NCI-H1694 treated with DMSO at 0.1 percent for 48 hours (cell line): ENCODE data around the gene GASK1A.
"Not testable (repeated sequence)": the region's sequence is repeated elsewhere in the genome, so short reads cannot be mapped to it uniquely, and the experiment has no call there.

ENCODE experiments used
- DNase-seq: peaks from one replicate; lab custom pipeline; 2025; lab: John Stamatoyannopoulos, UW

Gene GASK1A

DNA sequence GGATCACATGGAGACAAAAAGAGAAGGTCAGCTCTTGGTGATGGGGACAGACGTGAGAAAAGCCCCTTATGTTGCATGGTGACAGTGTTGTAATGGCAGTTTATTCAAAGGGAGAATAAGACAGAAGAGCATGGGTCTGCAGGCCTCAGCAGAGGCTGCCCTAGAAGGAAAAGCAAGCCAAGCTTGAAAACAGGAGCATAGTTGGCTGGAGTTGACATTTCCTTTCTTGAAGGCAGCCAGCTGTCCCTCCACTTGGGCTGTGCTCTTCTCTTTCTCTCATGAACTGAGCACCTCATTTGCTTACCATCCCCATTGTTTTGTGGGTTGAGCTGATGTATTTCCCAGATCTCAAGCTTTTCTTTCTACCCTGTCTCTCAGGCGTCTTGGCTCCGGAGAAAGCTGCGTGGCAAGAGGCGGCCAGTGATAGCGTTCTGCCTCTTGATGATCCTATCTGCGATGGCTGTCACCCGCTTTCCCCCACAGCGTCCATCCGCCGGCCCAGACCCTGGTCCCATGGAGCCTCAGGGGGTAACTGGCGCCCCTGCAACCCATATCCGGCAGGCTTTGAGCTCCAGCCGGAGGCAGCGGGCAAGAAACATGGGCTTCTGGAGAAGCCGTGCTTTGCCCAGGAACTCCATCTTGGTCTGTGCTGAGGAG is 52.9 kb downstream of the GASK1A start:
- no peak for DNase-seq

DNA sequence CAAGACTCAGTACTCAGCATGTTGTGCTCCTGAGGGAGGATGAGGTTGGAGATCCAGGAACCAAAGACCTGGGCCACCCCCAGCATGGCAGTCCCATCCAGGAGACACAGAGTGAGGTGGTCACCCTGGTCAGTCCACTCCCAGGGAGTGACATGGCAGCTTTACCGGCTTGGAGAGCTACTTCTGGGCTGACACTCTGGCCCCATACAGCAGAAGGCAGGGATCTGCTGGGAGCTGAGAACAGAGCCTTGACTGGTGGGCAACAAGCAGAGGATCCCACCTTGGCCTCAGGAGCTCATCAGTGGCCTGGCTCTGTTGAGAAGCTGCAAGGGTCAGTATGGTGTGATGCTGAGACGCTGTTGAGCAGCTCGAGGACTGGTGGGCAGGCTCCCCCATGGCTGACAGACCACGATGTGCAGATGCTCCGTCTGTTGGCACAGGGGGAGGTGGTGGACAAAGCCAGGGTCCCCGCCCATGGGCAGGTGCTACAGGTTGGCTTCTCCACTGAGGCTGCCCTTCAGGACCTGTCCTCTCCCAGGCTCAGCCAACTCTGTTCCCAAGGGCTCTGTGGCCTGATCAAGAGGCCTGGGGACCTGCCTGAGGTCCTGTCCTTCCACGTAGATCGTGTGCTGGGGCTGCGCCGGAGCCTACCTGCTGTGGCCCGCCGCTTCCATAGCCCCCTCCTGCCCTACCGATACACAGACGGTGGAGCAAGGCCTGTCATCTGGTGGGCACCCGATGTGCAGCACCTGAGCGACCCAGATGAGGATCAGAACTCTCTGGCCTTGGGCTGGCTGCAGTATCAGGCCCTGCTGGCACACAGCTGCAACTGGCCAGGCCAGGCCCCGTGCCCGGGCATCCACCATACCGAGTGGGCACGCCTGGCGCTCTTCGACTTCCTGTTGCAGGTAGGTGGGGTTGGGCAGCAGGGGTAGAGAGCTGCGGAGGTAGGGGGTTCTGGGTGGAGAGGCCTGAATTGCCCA is 53.8 kb downstream of the GASK1A start:
- no peak for DNase-seq

DNA sequence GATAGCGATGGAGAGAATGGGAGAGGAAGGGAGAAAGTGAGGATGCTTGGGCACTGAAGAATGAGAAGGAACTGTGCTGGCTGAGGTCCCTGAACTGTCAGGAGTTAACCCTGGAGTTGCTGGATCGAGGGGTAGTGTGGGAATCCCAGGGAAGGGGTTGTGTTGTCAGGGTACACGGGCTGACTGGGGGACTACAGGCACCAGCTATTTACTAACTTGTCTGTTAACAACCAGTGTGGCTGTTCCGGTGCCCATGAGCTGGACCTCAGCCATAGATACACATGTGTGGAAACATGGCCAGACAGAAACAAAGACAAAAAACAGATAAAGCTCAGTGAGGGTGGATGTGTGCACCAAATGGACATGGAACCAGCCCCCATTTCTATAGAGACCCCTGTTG is 55.1 kb downstream of the GASK1A start:
- no peak for DNase-seq

DNA sequence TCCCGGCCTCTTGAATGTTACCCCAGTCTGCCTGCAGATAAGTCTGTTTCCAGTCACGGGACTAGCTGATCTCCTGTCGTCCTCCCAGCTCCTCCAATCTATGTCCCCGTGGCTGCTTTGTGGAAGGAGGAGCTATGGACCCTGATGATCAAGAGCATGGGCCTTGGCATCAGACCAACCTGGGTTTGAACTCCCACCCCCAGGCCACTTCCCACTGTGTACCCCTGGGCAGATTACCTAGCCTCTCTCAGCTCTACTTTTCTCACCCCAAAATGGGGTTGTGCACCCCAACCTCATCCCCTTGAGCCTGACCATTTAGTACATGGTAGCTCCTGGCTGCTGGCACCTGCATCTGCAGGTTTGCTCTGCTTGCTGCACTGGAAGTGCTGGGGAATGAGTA is 55.8 kb downstream of the GASK1A start:
- no peak for DNase-seq

DNA sequence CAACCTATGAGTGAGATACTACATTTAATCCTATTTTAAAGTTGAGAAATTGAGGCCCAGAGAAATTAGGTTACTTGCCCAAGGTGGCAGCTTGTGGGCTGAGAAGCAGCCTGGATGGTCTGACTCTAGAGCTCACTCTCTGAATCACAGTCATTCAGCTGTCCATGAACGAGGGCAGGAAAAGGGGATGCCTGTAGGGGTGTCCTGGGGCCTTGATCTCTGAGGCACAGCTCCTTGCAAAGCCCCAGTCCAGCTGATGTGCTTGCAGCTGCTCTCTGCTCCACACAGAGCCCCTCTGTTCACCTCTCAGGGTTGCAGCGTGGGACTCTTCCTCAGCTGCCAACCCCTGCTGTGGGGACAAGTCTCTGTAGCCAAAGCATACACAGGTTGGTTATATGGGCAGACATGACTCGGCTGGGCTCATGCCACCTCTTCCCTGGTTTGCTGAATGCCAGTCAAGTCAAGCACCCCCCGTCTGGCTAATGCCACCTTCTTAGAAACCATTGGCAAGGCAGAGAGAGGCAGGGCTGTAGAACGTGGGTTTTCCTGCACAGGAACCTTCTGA is 56.8 kb downstream of the GASK1A start:
- DNase-seq: no peak

DNA sequence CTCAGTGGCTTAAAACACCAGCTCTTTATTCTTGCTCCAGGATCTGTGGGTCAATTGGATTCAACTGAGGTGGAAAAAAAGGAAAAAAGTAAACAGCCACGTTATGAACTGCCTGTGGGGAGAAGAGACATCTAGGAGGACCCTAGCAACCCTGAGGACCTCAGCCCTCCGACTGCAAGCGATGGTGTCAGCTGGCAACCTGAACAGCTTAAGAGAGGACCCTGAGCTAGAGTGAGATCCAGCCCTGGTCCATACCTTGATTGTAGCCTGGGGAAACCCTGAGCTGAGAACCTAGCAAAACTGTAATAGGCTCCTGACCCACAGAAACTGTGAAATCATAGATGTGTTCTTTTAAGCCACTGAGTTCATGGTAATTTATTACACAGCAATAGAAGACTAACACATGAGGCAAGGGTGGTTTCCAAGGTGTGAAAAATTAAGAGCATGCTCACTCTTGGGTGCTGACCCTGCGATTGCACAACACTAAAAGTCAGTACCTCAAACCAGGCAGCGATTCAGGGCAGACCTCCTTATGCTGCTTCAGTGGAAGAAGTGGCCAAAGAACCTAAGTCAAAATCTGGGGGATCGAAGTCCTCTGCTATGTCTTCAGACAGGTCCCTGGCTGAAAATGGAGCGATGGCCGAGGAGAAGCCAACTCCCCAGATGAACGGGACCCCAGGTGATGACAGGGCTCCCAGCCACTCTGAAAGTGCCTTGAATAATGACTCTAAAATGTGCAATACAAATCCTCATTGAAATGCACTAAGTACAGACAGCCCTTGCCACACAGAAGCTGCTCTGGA is 57.7 kb downstream of the GASK1A start:
- DNase-seq: no peak

DNA sequence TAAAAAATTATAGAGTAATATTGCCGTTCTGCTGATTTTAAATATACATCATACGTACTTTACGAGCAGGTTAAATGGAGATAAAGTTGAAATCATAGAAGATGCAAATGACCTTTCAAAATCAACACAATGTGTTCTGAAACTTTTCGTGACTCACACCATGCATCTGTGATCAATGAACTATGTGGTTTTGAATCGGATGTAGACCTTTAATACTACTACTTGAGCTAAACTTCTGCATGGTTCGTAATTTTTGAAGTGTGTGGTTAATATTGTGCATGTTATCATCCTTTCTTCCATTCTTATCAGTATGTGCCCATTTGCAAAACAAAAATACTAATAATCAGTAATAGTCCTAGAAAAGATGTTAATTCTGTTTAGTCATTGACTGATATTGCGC is 58.9 kb downstream of the GASK1A start:
- DNase-seq: no peak

DNA sequence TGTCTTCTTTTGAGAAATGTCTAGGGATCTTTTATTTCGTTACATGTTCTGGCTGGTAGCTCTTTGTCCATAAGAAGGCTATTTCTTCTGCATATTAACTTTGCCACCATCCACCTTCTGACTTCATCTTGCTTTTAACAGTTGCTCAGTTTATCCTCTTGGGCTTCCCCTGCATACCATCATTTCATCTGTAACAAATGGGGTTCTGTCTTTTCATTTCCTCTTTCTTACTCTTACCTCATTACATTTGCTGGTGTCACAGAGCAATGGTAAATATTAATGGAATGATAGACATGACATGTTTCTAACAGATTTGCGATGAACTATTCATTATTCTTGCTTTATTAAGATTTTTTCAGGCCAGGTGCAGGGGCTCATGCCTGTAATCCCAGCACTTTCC is 62.4 kb downstream of the GASK1A start:
- DNase-seq: no peak

DNA sequence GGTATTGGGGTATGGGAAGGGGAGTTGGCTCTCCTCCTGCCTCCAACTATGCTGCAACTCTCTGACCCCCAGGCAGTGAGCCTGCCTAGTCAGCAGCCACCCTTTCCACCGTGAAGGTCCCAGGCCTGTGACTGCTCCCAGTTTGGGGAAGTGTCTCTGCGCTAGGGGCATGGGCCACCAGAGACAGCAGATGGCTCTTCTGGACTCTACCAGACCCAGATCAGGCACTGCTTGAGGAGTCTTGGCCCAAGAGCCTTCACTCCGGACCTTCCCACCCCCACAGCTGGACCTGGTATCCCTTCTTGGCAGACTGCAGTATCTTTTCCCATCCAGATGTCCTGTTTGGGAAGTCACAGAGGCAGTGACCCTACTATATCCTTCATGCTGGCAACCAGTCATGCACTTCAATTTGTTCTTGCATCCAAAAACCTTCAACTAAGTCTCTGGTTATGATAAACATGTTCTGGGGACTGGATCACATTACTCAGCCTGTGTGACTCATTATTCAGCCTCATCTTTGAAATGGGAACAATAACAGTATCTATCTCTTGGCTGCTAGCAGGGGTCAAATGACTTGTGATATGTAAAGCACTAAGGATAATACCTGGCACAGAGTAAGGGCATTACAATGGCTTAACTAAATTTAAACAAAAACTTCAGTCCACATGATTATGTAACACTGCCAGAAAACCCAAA is 64.1 kb downstream of the GASK1A start:
- no peak for DNase-seq

DNA sequence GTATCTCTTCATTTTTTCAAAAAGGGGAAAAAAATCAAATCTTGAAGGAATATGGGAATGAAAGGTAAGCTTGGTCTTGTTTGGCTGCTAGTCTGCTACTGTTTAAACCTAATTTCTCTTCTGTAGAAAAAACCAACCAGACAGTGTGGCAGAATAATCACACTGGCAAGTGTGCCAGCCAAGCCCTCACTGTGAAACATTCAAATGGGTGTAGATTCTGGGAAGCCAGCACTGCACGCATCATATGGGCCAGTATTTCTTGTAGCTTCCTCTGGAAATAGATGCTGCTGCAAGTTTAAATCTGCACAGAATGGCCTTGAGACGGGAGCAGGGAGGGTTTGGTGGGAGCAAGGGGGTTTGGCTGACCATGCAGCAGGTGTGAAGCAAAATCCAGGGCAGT is 64.7 kb downstream of the GASK1A start:
- DNase-seq: no peak

DNA sequence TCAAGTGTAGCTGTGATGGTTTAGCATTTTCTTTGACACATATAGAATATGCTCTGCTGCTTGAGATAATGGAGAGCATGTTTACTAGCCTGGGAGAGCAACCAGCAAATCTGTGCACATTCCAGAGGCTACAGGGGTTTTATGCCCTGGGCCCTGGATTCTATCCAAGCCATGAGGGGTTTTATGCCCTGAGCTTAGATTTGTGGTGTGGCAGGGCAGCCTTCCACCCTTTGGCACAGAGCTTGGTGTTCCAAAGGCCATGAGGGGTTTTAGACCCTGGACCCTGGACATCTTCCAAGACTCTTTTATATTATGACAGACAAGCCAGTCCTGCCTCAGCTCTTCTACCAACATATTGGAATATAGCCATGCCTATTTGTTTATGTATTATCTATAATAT is 66.0 kb downstream of the GASK1A start:
- not testable (repeated sequence) for DNase-seq

DNA sequence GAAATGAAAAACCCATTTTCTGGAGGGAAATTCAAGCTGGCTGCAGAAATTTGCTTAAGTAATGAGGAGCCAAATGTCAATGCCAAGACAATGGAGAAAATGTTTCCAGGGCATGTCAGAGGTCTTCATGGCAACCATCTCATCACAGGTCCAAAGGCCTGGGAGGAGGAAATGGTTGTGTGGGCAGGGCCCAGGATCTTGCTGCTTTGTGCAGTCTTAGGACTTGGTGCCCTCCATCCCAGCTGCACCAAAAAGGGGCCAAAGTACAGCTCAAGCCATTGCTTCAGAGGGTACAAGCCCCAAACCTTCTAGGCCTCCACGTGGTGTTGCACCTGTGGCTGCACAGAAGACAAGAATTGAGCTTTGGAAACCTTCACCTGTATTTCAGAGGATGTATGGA is 67.5 kb downstream of the GASK1A start:
- no peak for DNase-seq

DNA sequence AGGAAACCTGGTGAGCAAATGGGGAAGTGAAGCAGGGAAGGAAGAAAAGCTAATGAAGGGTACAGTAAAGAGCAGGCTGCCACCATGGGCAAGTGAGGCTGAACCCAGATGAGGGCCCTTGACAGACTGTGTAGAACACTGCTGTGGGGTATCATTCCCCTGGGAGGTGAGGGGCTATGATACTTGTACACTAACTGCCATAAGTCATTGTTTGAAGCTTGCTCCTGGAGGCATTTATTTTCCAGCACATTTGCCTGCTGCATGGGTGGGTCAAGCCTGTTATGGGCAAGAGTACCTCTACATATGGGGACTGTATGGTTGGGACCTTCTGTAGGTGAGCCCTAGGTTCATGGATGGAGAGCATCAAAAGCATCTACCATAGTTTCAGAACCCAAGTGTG is 69.4 kb downstream of the GASK1A start:
- DNase-seq: no peak

DNA sequence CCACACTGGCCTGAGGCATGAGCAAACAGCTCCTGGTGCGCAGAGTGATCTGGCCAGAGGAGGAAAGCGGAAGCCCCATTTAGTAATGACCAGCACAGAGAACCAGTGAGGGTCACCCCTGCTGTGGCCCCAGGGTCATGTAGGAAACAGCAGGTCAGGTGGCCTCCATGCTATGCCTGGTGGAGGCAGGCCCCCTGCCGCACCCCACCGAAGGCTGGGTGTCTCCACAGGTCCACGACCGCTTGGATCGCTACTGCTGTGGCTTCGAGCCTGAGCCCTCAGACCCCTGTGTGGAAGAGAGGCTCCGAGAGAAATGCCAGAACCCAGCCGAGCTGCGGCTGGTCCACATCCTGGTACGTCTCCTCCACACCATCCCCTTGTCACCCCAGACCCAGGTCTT is 74.2 kb downstream of the GASK1A start:
- DNase-seq: no peak

DNA sequence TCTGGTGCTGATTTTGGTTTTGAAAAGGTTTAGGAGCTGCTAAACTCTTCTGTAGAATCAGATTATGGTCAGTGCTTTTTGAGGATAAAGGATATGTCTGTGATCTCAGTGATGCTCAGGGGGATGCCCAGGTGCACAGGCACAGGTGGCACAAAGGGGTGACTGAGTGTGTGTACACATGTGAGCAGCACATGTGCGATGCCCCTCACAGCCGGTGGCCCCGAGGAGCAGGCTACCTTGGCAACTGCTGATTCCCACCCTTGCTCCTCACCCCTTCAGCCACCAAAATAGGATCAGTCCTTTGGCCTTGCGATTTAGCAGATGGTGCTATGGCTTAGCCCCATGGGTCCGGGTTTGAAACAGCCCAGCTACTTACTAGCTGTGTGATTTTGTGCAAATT is 75.6 kb downstream of the GASK1A start:
- DNase-seq: no peak

DNA sequence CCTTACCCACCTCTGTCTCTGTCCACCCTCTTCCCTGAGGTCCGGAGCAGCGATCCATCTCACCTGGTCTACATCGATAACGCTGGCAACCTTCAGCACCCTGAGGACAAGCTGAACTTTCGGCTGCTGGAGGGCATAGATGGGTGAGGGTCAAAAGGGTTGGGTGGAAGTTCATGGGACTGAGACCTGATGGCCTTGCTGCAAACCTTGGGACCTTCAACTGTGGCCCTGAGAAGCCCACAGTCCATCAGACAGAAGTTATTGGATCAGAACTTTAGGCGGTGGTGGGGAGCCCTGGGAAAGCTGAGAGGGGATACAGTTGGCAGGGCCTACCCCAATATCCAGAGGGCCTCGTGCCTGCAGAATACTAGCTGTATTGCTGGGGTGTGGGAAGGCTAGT is 76.3 kb downstream of the GASK1A start:
- DNase-seq: no peak

DNA sequence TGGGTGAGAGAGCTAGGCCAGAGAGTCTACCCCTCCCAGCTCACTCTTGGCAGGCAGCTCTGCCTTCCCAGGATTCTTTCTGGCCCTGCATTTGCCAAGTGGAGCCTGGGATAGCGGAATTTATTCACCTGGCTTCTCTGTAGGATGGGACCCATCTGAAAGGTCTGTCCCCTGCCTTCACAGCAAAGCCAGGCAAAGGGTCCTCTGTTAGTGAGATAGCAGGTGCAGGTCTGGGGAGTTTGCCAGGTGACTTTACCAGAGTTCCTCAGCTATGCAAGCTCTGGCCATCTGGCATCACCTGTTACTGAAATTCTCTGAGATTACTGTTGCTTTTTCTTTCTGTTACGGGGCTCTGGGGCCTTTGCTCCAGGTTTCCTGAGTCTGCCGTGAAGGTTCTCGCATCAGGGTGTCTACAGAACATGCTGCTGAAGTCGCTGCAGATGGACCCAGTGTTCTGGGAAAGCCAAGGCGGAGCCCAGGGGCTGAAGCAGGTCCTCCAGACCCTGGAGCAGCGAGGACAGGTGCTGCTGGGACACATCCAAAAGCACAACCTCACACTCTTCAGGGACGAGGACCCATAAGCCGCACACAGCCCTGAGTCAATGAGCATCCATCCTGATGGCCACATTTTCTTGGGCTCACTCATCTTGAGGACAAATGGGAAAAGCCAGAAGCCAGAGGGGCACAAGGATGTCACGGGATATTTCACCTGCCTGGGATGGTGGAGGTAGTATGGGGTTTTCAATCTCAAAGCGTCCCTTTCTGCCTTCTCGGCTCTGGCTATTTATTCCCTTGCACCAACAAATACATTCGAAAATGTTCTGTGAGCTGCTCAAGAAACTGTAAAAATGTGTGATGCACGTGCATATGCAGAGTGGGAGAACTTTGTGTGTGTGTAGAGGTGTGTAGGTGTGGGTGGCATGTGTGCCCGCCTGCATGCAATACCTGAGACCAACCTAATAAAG is 77.0 kb downstream of the GASK1A start:
- DNase-seq: no peak

DNA sequence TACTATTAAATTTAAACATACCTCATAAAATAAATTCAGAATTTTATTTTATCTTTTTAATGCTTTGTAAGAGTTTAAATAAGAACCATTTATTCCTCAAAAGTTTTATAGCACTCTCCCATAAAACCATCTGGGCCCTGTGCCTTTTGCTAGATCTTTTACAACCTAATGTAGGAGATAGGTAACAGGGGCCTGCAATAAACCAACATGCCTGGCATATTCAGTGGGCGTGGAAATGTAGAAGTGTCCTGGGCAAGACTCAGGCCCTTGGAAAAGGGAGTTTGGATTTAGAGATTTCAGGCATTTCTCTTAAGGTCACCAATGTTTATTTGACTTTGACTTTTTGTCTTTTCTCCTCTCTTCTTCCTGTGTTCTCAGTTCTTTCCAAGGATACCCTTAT is 80.3 kb downstream of the GASK1A start:
- DNase-seq: no peak

DNA sequence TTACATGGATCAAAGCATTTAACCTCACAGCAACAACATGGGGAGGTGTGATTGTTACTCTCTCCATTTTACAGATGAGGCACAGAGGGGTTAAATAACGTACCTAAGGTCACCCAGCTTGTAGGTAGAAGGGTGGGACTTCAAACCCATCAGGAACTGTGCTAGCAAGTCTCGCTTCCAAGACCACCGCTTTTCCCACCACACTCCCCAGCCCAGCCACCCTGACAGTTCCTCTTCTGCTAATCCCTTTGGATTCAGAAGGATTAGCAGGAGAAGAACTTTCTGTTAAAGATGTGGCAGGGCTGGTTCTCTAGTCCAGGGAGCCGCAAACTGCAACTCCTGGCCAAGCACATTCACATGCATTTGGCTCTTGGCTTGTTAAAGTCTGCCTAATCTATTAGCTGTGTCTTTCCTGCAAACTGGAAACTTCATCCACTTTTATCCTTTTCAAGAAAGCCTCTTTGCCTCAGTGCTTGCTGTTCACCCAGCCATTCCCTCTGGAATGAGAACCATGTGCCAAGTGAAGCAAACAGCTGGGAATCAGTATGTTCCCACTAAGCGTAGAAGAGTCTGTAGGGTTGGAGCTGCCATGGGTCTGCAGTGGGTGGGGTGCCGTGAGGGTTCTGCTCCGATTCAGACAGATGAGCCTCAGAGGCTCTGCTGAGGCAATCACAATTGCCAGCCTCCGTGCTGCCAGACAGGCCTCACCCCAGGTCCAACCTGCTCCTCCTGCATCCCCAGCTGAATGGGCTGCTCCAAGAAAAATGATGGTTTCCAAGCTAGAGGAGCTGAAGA is 82.2 kb downstream of the GASK1A start:
- DNase-seq: peak; percentile 82
